IgD-negative memory B cell (primary cell): Measurements from ENCODE around the gene PRKG2. TPM values are rescaled to one million over a fixed set of nuclear protein-coding genes. Genes with fewer than 3 reads are reported as not detected.
A peak's percentile ranks its signal among the peaks of the same experiment; 100 is the strongest.

Experiments used
- H3K27ac Mint-ChIP-seq, 3 donors: one replicate each; pipeline ENCODE4 v1.8.0; 2020 to 2022; ENCODE audit warnings: mild to moderate bottlenecking in 3 of 3, mixed read lengths in 3 of 3, moderate library complexity in 1 of 3
- H3K27me3 Mint-ChIP-seq: one replicate; pipeline ENCODE4 v1.8.0; 2021; ENCODE audit warnings: mixed read lengths
- H3K36me3 Mint-ChIP-seq: one replicate; pipeline ENCODE4 v1.8.0; 2020; ENCODE audit warnings: mild to moderate bottlenecking, mixed read lengths
- H3K4me1 Mint-ChIP-seq, 3 donors: one replicate each; pipeline ENCODE4 v1.8.0; 2020 to 2022; ENCODE audit warnings: mixed read lengths in 3 of 3, mild to moderate bottlenecking in 1 of 3
- H3K4me3 Mint-ChIP-seq, 4 donors: one replicate each; pipeline ENCODE4 v1.8.0; 2020 to 2022; ENCODE audit warnings: mild to moderate bottlenecking in 4 of 4, mixed read lengths in 4 of 4, moderate library complexity in 3 of 4
- H3K9me3 Mint-ChIP-seq, 3 donors: one replicate each; pipeline ENCODE4 v1.8.0; 2020 to 2021; ENCODE audit warnings: mixed read lengths in 3 of 3, mild to moderate bottlenecking in 1 of 3
- polyA plus RNA-seq: library from polyadenylated mRNA; unstranded; fragments of 300-500 nt; fragmentation: Illumina TruSeq; gene quantifications from one replicate; pipeline ENCODE4 v1.2.3, GENCODE V29; 2021

Gene PRKG2
- polyA plus RNA-seq, 1 donor from 2014 or later, result 0.99 TPM

- Mint-ChIP-seq H3K36me3 (no peaks in the 10 kb centered on the region), H3K4me3 (no peak overlapping the region), H3K4me1 (peaks cover 2 to 7% (median 5%) of the 10 kb centered on the region in 3 donors), H3K27me3 (peaks cover 2% of the 10 kb centered on the region), H3K27ac (no peak overlapping the region), H3K9me3 (peaks cover 0 to 1% (median 0%) of the 10 kb centered on the region in 3 donors)
Measured at GRCh38 chr4:81116566-81116965, 98.5 kb downstream of the PRKG2 start.

GRCh38 chr4:81113024-81113423 is 102.0 kb downstream of the PRKG2 start:
- Mint-ChIP-seq H3K4me1 (peaks cover 2 to 7% (median 5%) of the 10 kb centered on the region in 3 donors), H3K27ac (peak overlapping the region in 1 of 3 donors; percentile 20), H3K27me3 (peaks cover 2% of the 10 kb centered on the region), H3K4me3 (peak overlapping the region in 1 of 4 donors; percentile 55), H3K9me3 (no peaks in the 10 kb centered on the region), H3K36me3 (no peaks in the 10 kb centered on the region)

GRCh38 chr4:81109356-81109755 is 105.7 kb downstream of the PRKG2 start:
- Mint-ChIP-seq H3K9me3 (no peaks in the 10 kb centered on the region), H3K4me1 (peaks cover 6 to 20% (median 19%) of the 10 kb centered on the region in 3 donors), H3K27me3 (peaks cover 2% of the 10 kb centered on the region), H3K4me3 (no peak overlapping the region), H3K36me3 (no peaks in the 10 kb centered on the region), H3K27ac (no peak overlapping the region)

GRCh38 chr4:81106150-81106549 is 108.9 kb downstream of the PRKG2 start:
- H3K27ac Mint-ChIP-seq, result peak overlapping the region in 1 of 3 donors; percentile 32
- H3K27me3 Mint-ChIP-seq, result no peaks in the 10 kb centered on the region

GRCh38 chr4:81102107-81102506 is 112.9 kb downstream of the PRKG2 start:
- peaks cover 1% of the 10 kb centered on the region for H3K27me3 Mint-ChIP-seq
- H3K4me3 Mint-ChIP-seq, result no peak overlapping the region
- H3K9me3 Mint-ChIP-seq, result no peaks in the 10 kb centered on the region
- no peaks in the 10 kb centered on the region for H3K36me3 Mint-ChIP-seq
- peaks cover 4 to 14% (median 12%) of the 10 kb centered on the region in 3 donors for H3K4me1 Mint-ChIP-seq
- no peak overlapping the region for H3K27ac Mint-ChIP-seq

More at GRCh38 chr4:81106150-81106549, 108.9 kb downstream of the PRKG2 start:
- Mint-ChIP-seq H3K4me3 (peak overlapping the region in 1 of 4 donors; percentile 40), H3K9me3 (no peaks in the 10 kb centered on the region), H3K4me1 (peaks cover 4 to 14% (median 12%) of the 10 kb centered on the region in 3 donors), H3K36me3 (no peaks in the 10 kb centered on the region)

GRCh38 chr4:81096566-81096965 is 118.5 kb downstream of the PRKG2 start:
- H3K4me1 Mint-ChIP-seq, result no peaks in the 10 kb centered on the region
- no peak overlapping the region for H3K27ac Mint-ChIP-seq
- no peak overlapping the region for H3K4me3 Mint-ChIP-seq
- peaks cover 1% of the 10 kb centered on the region for H3K27me3 Mint-ChIP-seq
- no peaks in the 10 kb centered on the region for H3K9me3 Mint-ChIP-seq
- H3K36me3 Mint-ChIP-seq, result peaks cover 3% of the 10 kb centered on the region

GRCh38 chr4:81095389-81095788 is 119.6 kb downstream of the PRKG2 start:
- H3K4me3 Mint-ChIP-seq, result no peak overlapping the region
- H3K4me1 Mint-ChIP-seq, result no peaks in the 10 kb centered on the region
- peaks cover 3% of the 10 kb centered on the region for H3K36me3 Mint-ChIP-seq
- no peak overlapping the region for H3K27ac Mint-ChIP-seq
- H3K27me3 Mint-ChIP-seq, result peaks cover 1% of the 10 kb centered on the region
- H3K9me3 Mint-ChIP-seq, result no peaks in the 10 kb centered on the region

GRCh38 chr4:81093720-81094401 is 121.2 kb downstream of the PRKG2 start:
- Mint-ChIP-seq H3K9me3 (no peaks in the 10 kb centered on the region), H3K27me3 (no peaks in the 10 kb centered on the region), H3K4me3 (no peak overlapping the region), H3K27ac (no peak overlapping the region), H3K36me3 (peaks cover 3% of the 10 kb centered on the region), H3K4me1 (no peaks in the 10 kb centered on the region)

- no peak overlapping the region for H3K27ac Mint-ChIP-seq
- H3K27me3 Mint-ChIP-seq, result peaks cover 2% of the 10 kb centered on the region
- no peaks in the 10 kb centered on the region for H3K4me1 Mint-ChIP-seq
- H3K4me3 Mint-ChIP-seq, result no peak overlapping the region
- no peaks in the 10 kb centered on the region for H3K36me3 Mint-ChIP-seq
- H3K9me3 Mint-ChIP-seq, result no peaks in the 10 kb centered on the region
Measured at GRCh38 chr4:81085979-81086378, 129.0 kb downstream of the PRKG2 start.

GRCh38 chr4:81085291-81085690 is 129.7 kb downstream of the PRKG2 start:
- Mint-ChIP-seq H3K36me3 (no peaks in the 10 kb centered on the region), H3K4me1 (no peaks in the 10 kb centered on the region), H3K27me3 (peaks cover 2% of the 10 kb centered on the region), H3K4me3 (no peak overlapping the region), H3K9me3 (peaks cover 0 to 4% (median 0%) of the 10 kb centered on the region in 3 donors), H3K27ac (no peak overlapping the region)

- Mint-ChIP-seq H3K4me3 (no peak overlapping the region), H3K36me3 (no peaks in the 10 kb centered on the region), H3K4me1 (no peaks in the 10 kb centered on the region), H3K27me3 (peaks cover 2% of the 10 kb centered on the region), H3K27ac (no peak overlapping the region), H3K9me3 (peaks cover 0 to 4% (median 0%) of the 10 kb centered on the region in 3 donors)
Measured at GRCh38 chr4:81084634-81085033, 130.4 kb downstream of the PRKG2 start.

GRCh38 chr4:81084029-81084428 is 131.0 kb downstream of the PRKG2 start:
- Mint-ChIP-seq H3K36me3 (no peaks in the 10 kb centered on the region), H3K27me3 (peaks cover 2% of the 10 kb centered on the region), H3K4me1 (no peaks in the 10 kb centered on the region), H3K9me3 (peaks cover 0 to 4% (median 0%) of the 10 kb centered on the region in 3 donors), H3K4me3 (no peak overlapping the region), H3K27ac (no peak overlapping the region)

GRCh38 chr4:81081156-81081555 is 133.9 kb downstream of the PRKG2 start:
- peaks cover 5% of the 10 kb centered on the region for H3K27me3 Mint-ChIP-seq
- H3K27ac Mint-ChIP-seq, result no peak overlapping the region
- H3K4me3 Mint-ChIP-seq, result no peak overlapping the region
- peaks cover 0 to 4% (median 0%) of the 10 kb centered on the region in 3 donors for H3K9me3 Mint-ChIP-seq
- no peaks in the 10 kb centered on the region for H3K36me3 Mint-ChIP-seq
- H3K4me1 Mint-ChIP-seq, result no peaks in the 10 kb centered on the region

- peaks cover 5% of the 10 kb centered on the region for H3K27me3 Mint-ChIP-seq
- no peak overlapping the region for H3K27ac Mint-ChIP-seq
- H3K36me3 Mint-ChIP-seq, result peaks cover 3% of the 10 kb centered on the region
- H3K4me3 Mint-ChIP-seq, result no peak overlapping the region
- no peaks in the 10 kb centered on the region for H3K4me1 Mint-ChIP-seq
- H3K9me3 Mint-ChIP-seq, result no peaks in the 10 kb centered on the region
Measured at GRCh38 chr4:81071013-81071412, 144.0 kb downstream of the PRKG2 start.

GRCh38 chr4:81069706-81070331 is 145.2 kb downstream of the PRKG2 start:
- Mint-ChIP-seq H3K27ac (no peak overlapping the region), H3K9me3 (no peaks in the 10 kb centered on the region), H3K4me1 (no peaks in the 10 kb centered on the region), H3K27me3 (peaks cover 5% of the 10 kb centered on the region), H3K36me3 (peaks cover 3% of the 10 kb centered on the region), H3K4me3 (no peak overlapping the region)

- Mint-ChIP-seq H3K4me3 (no peak overlapping the region), H3K27ac (no peak overlapping the region), H3K27me3 (peaks cover 5% of the 10 kb centered on the region), H3K9me3 (no peaks in the 10 kb centered on the region), H3K36me3 (no peaks in the 10 kb centered on the region), H3K4me1 (peaks cover 0 to 4% (median 0%) of the 10 kb centered on the region in 3 donors)
Measured at GRCh38 chr4:81065446-81065845, 149.6 kb downstream of the PRKG2 start.
